Mesendoderm (in vitro differentiated cells): ENCODE data around the gene TMEM14A.
A peak's percentile ranks its signal among the peaks of the same experiment; 100 is the strongest.
"Not testable (repeated sequence)": the region's sequence is repeated elsewhere in the genome, so short reads cannot be mapped to it uniquely, and the experiment has no call there.

Experiments used
- DNase-seq: peaks from one replicate; pipeline ENCODE4 v3.0.0; 2013
- H2AK5ac ChIP-seq: 2 replicates; pipeline ENCODE4 v1.6.1; 2013; ENCODE audit warnings: low read length, inconsistent platforms
- H2BK120ac ChIP-seq: 2 replicates; pipeline ENCODE4 v1.6.1; 2013; ENCODE audit warnings: low read depth, mild to moderate bottlenecking, low read length, moderate library complexity, mixed read lengths
- H2BK15ac ChIP-seq: replicated peaks from 2 replicates; pipeline ENCODE4 v1.6.1; 2013; ENCODE audit warnings: low read depth, mild to moderate bottlenecking, moderate library complexity
- H2BK5ac ChIP-seq: 2 replicates; pipeline ENCODE4 v1.6.1; 2013; ENCODE audit warnings: low read length, inconsistent platforms
- H3K18ac ChIP-seq: 2 replicates; pipeline ENCODE4 v1.6.1; 2013; ENCODE audit warnings: mild to moderate bottlenecking, low read length, mixed read lengths
- H3K23ac ChIP-seq: one replicate; pipeline ENCODE4 v1.6.1; 2013; ENCODE audit warnings: low read length
- H3K27ac ChIP-seq: 2 replicates; pipeline ENCODE4 v1.5.1; 2013; ENCODE audit warnings: low read depth, mild to moderate bottlenecking, inconsistent platforms, low read length, moderate library complexity
- H3K27me3 ChIP-seq: 2 replicates; pipeline ENCODE4 v1.6.1; 2013; ENCODE audit warnings: low read length, control low read depth, mild to moderate bottlenecking, inconsistent platforms; ENCODE audit not compliant: insufficient read depth, poor library complexity
- H3K36me3 ChIP-seq: 2 replicates; pipeline ENCODE4 v1.6.1; 2013; ENCODE audit warnings: low read length, inconsistent platforms; ENCODE audit not compliant: control insufficient read depth, insufficient read depth
- H3K4ac ChIP-seq: one replicate; pipeline ENCODE4 v1.6.1; 2013; ENCODE audit warnings: low read depth, mild to moderate bottlenecking, low read length, moderate library complexity
- H3K4me1 ChIP-seq: 2 replicates; pipeline ENCODE4 v1.6.1; 2013; ENCODE audit warnings: low read depth, low read length, inconsistent platforms; ENCODE audit not compliant: control insufficient read depth
- H3K4me2 ChIP-seq: 2 replicates; pipeline ENCODE4 v1.6.1; 2013; ENCODE audit warnings: low read length
- H3K4me3 ChIP-seq: 2 replicates; pipeline ENCODE4 v1.5.1; 2013; ENCODE audit warnings: mild to moderate bottlenecking, low read length
- H3K56ac ChIP-seq: one replicate; pipeline ENCODE4 v1.6.1; 2013; ENCODE audit warnings: low read length
- H3K79me1 ChIP-seq: 2 replicates; pipeline ENCODE4 v1.6.1; 2013; ENCODE audit warnings: low read length, inconsistent platforms
- H3K79me2 ChIP-seq: 2 replicates; pipeline ENCODE4 v1.6.1; 2013; ENCODE audit warnings: mild to moderate bottlenecking, low read length; ENCODE audit not compliant: control insufficient read depth, insufficient read depth
- H3K9ac ChIP-seq: 2 replicates; pipeline ENCODE4 v1.6.1; 2013; ENCODE audit warnings: low read length, inconsistent platforms
- H4K5ac ChIP-seq: one replicate; pipeline ENCODE4 v1.6.1; 2013; ENCODE audit warnings: low read length
- H4K8ac ChIP-seq: one replicate; pipeline ENCODE4 v1.6.1; 2013; ENCODE audit warnings: low read depth, mild to moderate bottlenecking, control low read depth, low read length, moderate library complexity
- WGBS: extraction: QIAGEN DNeasy Blood & Tissue Kit; methylation state at CpG from one replicate; pipeline ENCODE4 v1.1.7; 2013; ENCODE audit warnings: low lambda C conversion rate, missing lambda C conversion rate; ENCODE audit not compliant: insufficient coverage; ENCODE audit errors: extremely low coverage; 5-methylcytosine and 5-hydroxymethylcytosine counted together

Gene TMEM14A

GRCh38 chr6:52671676-52672075, 763 bp downstream of the TMEM14A start:
- no CpG with 5 or more reads among the region's 9 CpGs for WGBS
- no peak overlapping the region for H2BK120ac ChIP-seq

GRCh38 chr6:52672412-52673025, 1.6 kb downstream of the TMEM14A start:
- no peak overlapping the region for H2AK5ac ChIP-seq
- no peak overlapping the region for H2BK15ac ChIP-seq
- DNase-seq = peak; percentile 66
- H4K8ac ChIP-seq = no peak overlapping the region
- peaks cover 5% of the 10 kb centered on the region for H3K79me1 ChIP-seq
- WGBS = no CpG with 5 or more reads among the region's 9 CpGs
- no peak overlapping the region for H2BK120ac ChIP-seq
- H3K4me1 ChIP-seq = peaks cover 25% of the 10 kb centered on the region
- H3K4me3 ChIP-seq = no peak overlapping the region
- no peak overlapping the region for H3K4ac ChIP-seq
- no peaks in the 10 kb centered on the region for H3K27me3 ChIP-seq
- no peak overlapping the region for H3K18ac ChIP-seq
- H3K27ac ChIP-seq = no peak overlapping the region
- no peaks in the 10 kb centered on the region for H3K36me3 ChIP-seq
- H3K4me2 ChIP-seq = no peak overlapping the region
- no peak overlapping the region for H4K5ac ChIP-seq
- no peak overlapping the region for H3K23ac ChIP-seq
- H2BK5ac ChIP-seq = no peak overlapping the region
- H3K79me2 ChIP-seq = no peaks in the 10 kb centered on the region
- H3K56ac ChIP-seq = no peak overlapping the region
- no peak overlapping the region for H3K9ac ChIP-seq

More at GRCh38 chr6:52671676-52672075, 763 bp downstream of the TMEM14A start:
- Histone ChIP-seq H2AK5ac (peak overlapping the region; percentile 81), H3K4ac (no peak overlapping the region), H3K27me3 (no peaks in the 10 kb centered on the region), H3K36me3 (no peaks in the 10 kb centered on the region), H3K4me1 (peaks cover 25% of the 10 kb centered on the region), H2BK15ac (no peak overlapping the region), H4K8ac (no peak overlapping the region), H3K79me1 (peaks cover 6% of the 10 kb centered on the region), H3K79me2 (no peaks in the 10 kb centered on the region), H3K18ac (peak overlapping the region; percentile 77), H2BK5ac (no peak overlapping the region), H3K56ac (peak overlapping the region; percentile 82), H3K4me3 (peak overlapping the region; percentile 4), H4K5ac (no peak overlapping the region), H3K4me2 (peak overlapping the region; percentile 52), H3K27ac (no peak overlapping the region), H3K9ac (peak overlapping the region; percentile 72), H3K23ac (peak overlapping the region; percentile 15)
- DNase-seq = no peak

DNA sequence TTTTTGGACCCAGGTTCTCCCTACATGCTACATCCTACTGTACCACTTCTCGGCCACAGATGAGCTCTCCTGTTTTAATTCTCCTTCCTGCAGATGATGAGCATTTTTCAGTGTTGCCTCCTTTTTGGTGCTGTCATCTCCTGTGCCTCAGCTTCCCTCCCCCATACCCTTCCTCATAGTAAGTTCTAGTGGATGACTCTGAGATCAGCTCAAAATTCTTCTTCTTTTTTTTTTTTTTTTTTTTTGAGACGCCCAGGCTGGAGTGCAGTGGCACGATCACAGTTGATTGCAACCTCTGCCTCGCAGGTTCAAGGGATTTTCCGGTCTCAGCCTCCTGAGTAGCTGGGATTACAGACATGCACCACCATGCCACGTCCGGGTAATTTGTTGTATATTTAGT, 3.8 kb downstream of the TMEM14A start:
- no peak overlapping the region for H3K18ac ChIP-seq
- no peak overlapping the region for H3K23ac ChIP-seq
- H3K27me3 ChIP-seq = no peaks in the 10 kb centered on the region
- no peak overlapping the region for H2BK5ac ChIP-seq
- no peak overlapping the region for H4K8ac ChIP-seq
- peak overlapping the region; percentile 9 for H3K56ac ChIP-seq
- no peak overlapping the region for H3K4ac ChIP-seq
- H2AK5ac ChIP-seq = no peak overlapping the region
- H2BK120ac ChIP-seq = no peak overlapping the region
- no peak for DNase-seq
- H3K27ac ChIP-seq = no peak overlapping the region
- H3K79me2 ChIP-seq = no peaks in the 10 kb centered on the region
- peaks cover 4% of the 10 kb centered on the region for H3K79me1 ChIP-seq
- peaks cover 25% of the 10 kb centered on the region for H3K4me1 ChIP-seq
- H3K36me3 ChIP-seq = no peaks in the 10 kb centered on the region
- no peak overlapping the region for H3K4me2 ChIP-seq
- H3K9ac ChIP-seq = no peak overlapping the region
- no CpG with 5 or more reads among the region's 7 CpGs for WGBS
- no peak overlapping the region for H3K4me3 ChIP-seq
- H2BK15ac ChIP-seq = no peak overlapping the region
- no peak overlapping the region for H4K5ac ChIP-seq

DNA sequence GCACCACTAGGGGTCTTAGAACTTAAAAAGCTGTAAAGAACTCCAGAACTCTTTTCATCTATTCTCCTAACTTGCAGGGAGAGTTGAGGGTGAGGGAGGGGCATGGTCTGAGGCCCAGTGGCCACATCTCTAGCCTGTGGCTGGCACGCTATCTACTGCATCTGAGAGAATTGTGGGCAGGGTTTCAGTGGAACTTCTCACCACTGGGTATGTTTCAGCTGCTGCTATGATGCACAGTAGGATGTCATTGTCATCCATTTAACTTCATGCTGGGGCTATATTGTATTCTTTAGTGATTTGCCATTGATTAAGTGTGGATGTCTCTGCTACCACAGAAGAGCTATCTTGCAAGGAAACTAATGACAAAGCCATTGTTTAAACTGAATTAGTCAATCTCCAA, 4.5 kb downstream of the TMEM14A start:
- Histone ChIP-seq H3K4me3 (no peak overlapping the region), H3K4me1 (peaks cover 25% of the 10 kb centered on the region), H3K36me3 (no peaks in the 10 kb centered on the region), H3K79me2 (no peaks in the 10 kb centered on the region), H3K4me2 (no peak overlapping the region), H2BK5ac (no peak overlapping the region), H4K8ac (no peak overlapping the region), H3K9ac (no peak overlapping the region), H3K18ac (no peak overlapping the region), H4K5ac (no peak overlapping the region), H3K27me3 (no peaks in the 10 kb centered on the region), H2BK15ac (no peak overlapping the region), H3K23ac (no peak overlapping the region), H3K27ac (no peak overlapping the region), H3K4ac (no peak overlapping the region), H3K79me1 (peaks cover 4% of the 10 kb centered on the region), H2BK120ac (no peak overlapping the region), H2AK5ac (no peak overlapping the region), H3K56ac (no peak overlapping the region)
- peak; percentile 94 for DNase-seq
- WGBS = no CpG with 5 or more reads among the region's 1 CpG

- not testable (repeated sequence) for H3K56ac ChIP-seq, H3K9ac ChIP-seq, H3K4me3 ChIP-seq, H3K79me1 ChIP-seq, H3K79me2 ChIP-seq, H4K8ac ChIP-seq, H3K18ac ChIP-seq, H2AK5ac ChIP-seq, H2BK15ac ChIP-seq, H3K36me3 ChIP-seq, H3K27me3 ChIP-seq, H4K5ac ChIP-seq, H3K23ac ChIP-seq, H2BK120ac ChIP-seq, H3K27ac ChIP-seq, H3K4ac ChIP-seq, H3K4me2 ChIP-seq, H2BK5ac ChIP-seq, DNase-seq
- peaks cover 21% of the 10 kb centered on the region for H3K4me1 ChIP-seq
- WGBS = no CpG with 5 or more reads among the region's 8 CpGs
These were observed 5.7 kb downstream of the TMEM14A start for GRCh38 chr6:52676631-52677030.

- Histone ChIP-seq H3K18ac (no peak overlapping the region), H4K8ac (no peak overlapping the region), H2AK5ac (no peak overlapping the region), H3K56ac (no peak overlapping the region), H2BK5ac (no peak overlapping the region), H2BK120ac (no peak overlapping the region), H3K9ac (no peak overlapping the region), H3K79me1 (no peaks in the 10 kb centered on the region), H3K23ac (no peak overlapping the region), H3K4me1 (no peaks in the 10 kb centered on the region), H4K5ac (no peak overlapping the region), H2BK15ac (no peak overlapping the region), H3K79me2 (no peaks in the 10 kb centered on the region), H3K4ac (no peak overlapping the region), H3K4me3 (no peak overlapping the region), H3K4me2 (no peak overlapping the region), H3K36me3 (no peaks in the 10 kb centered on the region), H3K27me3 (no peaks in the 10 kb centered on the region), H3K27ac (no peak overlapping the region)
- DNase-seq = no peak
These were observed 10.5 kb downstream of the TMEM14A start for GRCh38 chr6:52681416-52681815.
